MCF 10A (cell line): Measurements from ENCODE around the gene CCR7. TPM values are rescaled to one million over a fixed set of nuclear protein-coding genes. Genes with fewer than 3 reads are reported as not detected.

Experiments used
- BruUV-seq: library from RNA; stranded (reverse); fragments of 400-500 nt; replicated peaks from 2 replicates; lab custom pipeline; 2021; lab: Mats Ljungman, UMichigan
- CTCF ChIA-PET: fragments of 300-600 bp; sonication (Branson Sonifier 250); formaldehyde crosslinking; extraction: SDS; loops from one replicate; lab custom pipeline; 2021; ENCODE audit warnings: antibody characterized with exemption, inconsistent platforms; lab: Yijun Ruan, JAX
- POLR2A ChIA-PET: fragments of 300-600, 350-650 bp; sonication (Branson Sonifier 250); formaldehyde crosslinking; extraction: SDS; loops from one replicate; lab custom pipeline; 2020; ENCODE audit warnings: antibody characterized with exemption, inconsistent platforms; lab: Yijun Ruan, JAX
- DNase-seq: peaks from one replicate; pipeline ENCODE4 v3.0.0-alpha.2; 2018; ENCODE audit not compliant: unreplicated experiment
- H3K27ac Mint-ChIP-seq: one replicate; pipeline ENCODE4 v1.8.0; 2022; ENCODE audit warnings: mild to moderate bottlenecking, low read depth, mixed read lengths; ENCODE audit not compliant: unreplicated experiment
- H3K27me3 Mint-ChIP-seq: one replicate; pipeline ENCODE4 v1.8.0; 2022; ENCODE audit warnings: mixed read lengths; ENCODE audit not compliant: insufficient read depth, unreplicated experiment
- H3K36me3 Mint-ChIP-seq: one replicate; pipeline ENCODE4 v1.8.0; 2022; ENCODE audit warnings: mild to moderate bottlenecking, moderate library complexity, mixed read lengths; ENCODE audit not compliant: insufficient read depth, unreplicated experiment
- H3K4me1 Mint-ChIP-seq: one replicate; pipeline ENCODE4 v1.8.0; 2022; ENCODE audit warnings: mixed read lengths; ENCODE audit not compliant: insufficient read depth, unreplicated experiment
- H3K4me3 Mint-ChIP-seq: one replicate; pipeline ENCODE4 v1.8.0; 2022; ENCODE audit warnings: mild to moderate bottlenecking, moderate library complexity, mixed read lengths; ENCODE audit not compliant: unreplicated experiment
- H3K9me3 Mint-ChIP-seq: one replicate; pipeline ENCODE4 v1.8.0; 2022; ENCODE audit warnings: mixed read lengths; ENCODE audit not compliant: unreplicated experiment
- intact Hi-C: fragments of 100-400 bp; cut with micrococcal nuclease; formaldehyde crosslinking; loops from 2 replicates; pipeline ENCODE4 v1.14.1; 2022
- total RNA-seq: library from RNA; stranded (reverse); gene quantifications from 2 replicates; pipeline ENCODE4 v1.2.3, GENCODE V29; 2022
- TF ChIP-seq, protein P1 (sequence below): fragments of 200-600 bp; IDR thresholded peaks from one replicate; pipeline ENCODE4 v1.8.0; 2022; ENCODE audit warnings: antibody characterized with exemption, mild to moderate bottlenecking; ENCODE audit not compliant: unreplicated experiment

CCR7 gene
- total RNA-seq, 1 experiment from 2014 or later: not detected

DNA sequence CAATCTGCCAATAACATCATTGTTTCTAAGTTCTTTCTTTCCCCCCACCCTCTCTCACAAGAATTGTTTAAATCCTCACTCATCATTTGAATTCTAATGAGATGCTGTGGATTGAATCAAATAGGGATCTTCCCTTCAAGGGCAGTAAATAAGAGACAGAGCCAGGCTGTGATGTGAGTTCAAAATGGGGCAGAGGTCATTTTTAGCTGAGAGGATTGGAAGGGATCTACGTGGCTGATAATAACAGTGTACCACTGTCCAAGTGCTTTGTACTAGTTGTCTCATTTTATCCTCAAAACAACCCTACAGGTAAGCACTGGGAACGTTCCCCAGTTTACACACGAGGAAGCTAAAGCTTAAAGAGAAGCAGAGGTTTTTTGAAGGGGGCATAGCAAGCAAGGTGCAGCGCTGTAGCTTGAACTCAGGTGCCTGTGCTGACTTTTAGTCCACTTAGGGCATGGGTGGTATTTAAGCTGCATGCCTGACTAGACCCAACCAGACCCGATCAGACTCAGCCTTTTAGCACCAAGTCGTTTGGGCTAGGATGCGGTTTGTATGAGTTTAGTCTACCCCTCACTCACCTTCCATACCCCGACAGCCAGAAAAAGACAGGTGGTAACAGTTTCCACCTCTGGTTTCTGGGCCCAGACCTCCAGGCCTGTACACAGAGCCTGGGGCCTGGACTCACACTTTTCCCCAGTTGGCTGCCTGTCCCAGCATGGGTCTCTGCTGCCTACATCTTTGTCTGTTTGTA is 39.2 kb upstream of the CCR7 start:
- no peak overlapping the region for H3K4me3 Mint-ChIP-seq
- intact Hi-C loops: no loop called here
- no peak for DNase-seq
- no TSS peak for BruUV-seq
- no peak overlapping the region for H3K27ac Mint-ChIP-seq
- no peaks in the 10 kb centered on the region for H3K4me1 Mint-ChIP-seq
- POLR2A ChIA-PET: no interaction called here
- CTCF ChIA-PET: interaction anchor here (0.6 kb wide), 1 partner anchor 117 kb away, joined by 3 read pairs; no protein-coding TSS in a partner anchor
- H3K9me3 Mint-ChIP-seq: no peaks in the 10 kb centered on the region
- TF ChIP-seq, protein P1, sequence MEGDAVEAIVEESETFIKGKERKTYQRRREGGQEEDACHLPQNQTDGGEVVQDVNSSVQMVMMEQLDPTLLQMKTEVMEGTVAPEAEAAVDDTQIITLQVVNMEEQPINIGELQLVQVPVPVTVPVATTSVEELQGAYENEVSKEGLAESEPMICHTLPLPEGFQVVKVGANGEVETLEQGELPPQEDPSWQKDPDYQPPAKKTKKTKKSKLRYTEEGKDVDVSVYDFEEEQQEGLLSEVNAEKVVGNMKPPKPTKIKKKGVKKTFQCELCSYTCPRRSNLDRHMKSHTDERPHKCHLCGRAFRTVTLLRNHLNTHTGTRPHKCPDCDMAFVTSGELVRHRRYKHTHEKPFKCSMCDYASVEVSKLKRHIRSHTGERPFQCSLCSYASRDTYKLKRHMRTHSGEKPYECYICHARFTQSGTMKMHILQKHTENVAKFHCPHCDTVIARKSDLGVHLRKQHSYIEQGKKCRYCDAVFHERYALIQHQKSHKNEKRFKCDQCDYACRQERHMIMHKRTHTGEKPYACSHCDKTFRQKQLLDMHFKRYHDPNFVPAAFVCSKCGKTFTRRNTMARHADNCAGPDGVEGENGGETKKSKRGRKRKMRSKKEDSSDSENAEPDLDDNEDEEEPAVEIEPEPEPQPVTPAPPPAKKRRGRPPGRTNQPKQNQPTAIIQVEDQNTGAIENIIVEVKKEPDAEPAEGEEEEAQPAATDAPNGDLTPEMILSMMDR: no peak
- H3K27me3 Mint-ChIP-seq: peaks cover 5% of the 10 kb centered on the region
- H3K36me3 Mint-ChIP-seq: no peaks in the 10 kb centered on the region

DNA sequence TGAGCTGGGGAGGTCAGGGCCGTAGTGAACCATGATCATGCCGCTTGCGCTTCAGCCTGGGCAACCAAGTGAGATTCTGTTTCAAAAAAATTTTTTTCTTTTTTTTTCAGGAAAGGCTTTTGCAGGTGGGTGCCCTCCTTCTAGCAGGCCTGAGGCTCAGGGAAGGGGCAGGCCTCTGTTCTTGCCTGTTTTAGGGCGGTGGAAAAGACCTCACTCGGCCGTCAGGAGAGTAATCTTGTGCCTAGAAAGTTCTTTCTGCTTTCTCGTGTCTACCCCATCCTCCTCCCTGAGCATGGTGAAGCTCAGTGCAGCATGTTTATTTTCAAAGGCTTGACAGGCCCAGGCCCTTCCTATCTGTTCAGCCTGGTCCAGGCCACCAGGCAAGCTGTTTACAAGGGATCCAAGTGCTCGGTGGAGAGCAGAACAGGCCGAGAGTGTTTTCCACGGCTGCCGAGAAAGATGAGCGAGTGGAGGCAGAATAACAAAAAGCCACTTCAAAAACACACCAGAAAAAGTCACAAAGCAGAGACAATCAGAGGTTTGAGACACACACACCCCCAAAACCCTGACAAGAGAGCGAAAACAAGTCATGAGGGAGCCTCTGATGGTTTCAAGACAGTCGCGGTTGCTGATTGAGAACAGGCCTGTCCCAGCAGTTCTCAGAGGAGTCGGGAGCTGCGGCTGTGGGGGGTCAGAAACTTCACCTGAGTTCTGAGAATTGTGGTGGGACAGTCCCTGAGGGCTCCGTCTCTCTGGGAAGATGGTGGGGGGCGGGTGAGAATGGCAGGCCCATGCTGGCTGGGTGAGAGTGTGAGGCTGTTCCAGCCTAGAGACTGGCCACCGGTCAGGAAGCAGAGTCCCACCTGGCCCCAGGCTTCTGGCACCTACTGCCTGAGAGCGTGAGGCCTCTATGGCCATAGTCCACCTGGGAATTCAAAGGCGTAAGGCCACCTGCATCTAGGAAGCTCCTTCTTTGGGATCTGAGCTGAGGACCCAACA is 37.5 kb upstream of the CCR7 start:
- Mint-ChIP-seq H3K4me1 (no peaks in the 10 kb centered on the region), H3K27ac (no peak overlapping the region), H3K4me3 (no peak overlapping the region), H3K27me3 (no peaks in the 10 kb centered on the region), H3K9me3 (no peaks in the 10 kb centered on the region), H3K36me3 (no peaks in the 10 kb centered on the region)
- TF ChIP-seq, protein P1: no peak
- ChIA-PET POLR2A (interaction anchor here (0.6 kb wide), 1 partner anchor 207 kb away, joined by 4 read pairs; no protein-coding TSS in a partner anchor), CTCF (interaction anchor here (0.6 kb wide), 2 partner anchors 12 to 271 kb away, joined by 3 read pairs; no protein-coding TSS in a partner anchor)
- intact Hi-C loops: no loop called here
- BruUV-seq: no TSS peak
- no peak for DNase-seq

DNA sequence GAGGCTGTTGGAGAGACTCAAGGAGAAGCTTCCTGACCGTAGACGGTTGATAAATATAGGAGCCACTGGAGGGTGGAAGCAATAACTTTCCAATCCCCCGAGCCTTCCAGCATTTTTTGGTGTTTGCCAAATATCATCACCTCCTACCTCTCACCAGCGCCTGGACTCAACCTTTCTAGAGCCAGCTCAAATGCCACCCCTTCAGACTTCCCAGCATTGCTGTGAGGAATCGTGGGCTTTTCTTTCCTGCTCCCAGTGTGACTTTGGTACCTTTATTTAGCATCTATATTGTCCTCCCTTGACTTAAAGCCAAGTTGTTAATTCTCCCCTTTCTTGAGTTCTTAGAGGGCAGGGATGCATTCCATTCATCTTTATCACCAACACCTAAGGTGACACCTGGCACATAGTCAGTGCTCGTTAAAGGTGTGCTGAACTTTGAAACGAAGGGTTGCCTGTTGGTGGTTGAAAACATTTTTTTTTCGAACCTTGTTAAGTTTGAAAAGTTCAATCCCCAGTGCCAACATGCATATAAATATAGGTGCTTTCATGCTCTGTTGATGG is 35.3 kb upstream of the CCR7 start:
- Mint-ChIP-seq H3K4me1 (no peaks in the 10 kb centered on the region), H3K4me3 (no peak overlapping the region), H3K36me3 (no peaks in the 10 kb centered on the region), H3K27ac (no peak overlapping the region), H3K9me3 (no peaks in the 10 kb centered on the region), H3K27me3 (no peaks in the 10 kb centered on the region)
- ChIA-PET POLR2A (no interaction called here), CTCF (interaction anchor here (0.6 kb wide), 1 partner anchor 15 kb away, joined by 3 read pairs; no protein-coding TSS in a partner anchor)
- intact Hi-C loops: no loop called here
- TF ChIP-seq, protein P1: no peak
- DNase-seq: no peak
- no TSS peak for BruUV-seq

DNA sequence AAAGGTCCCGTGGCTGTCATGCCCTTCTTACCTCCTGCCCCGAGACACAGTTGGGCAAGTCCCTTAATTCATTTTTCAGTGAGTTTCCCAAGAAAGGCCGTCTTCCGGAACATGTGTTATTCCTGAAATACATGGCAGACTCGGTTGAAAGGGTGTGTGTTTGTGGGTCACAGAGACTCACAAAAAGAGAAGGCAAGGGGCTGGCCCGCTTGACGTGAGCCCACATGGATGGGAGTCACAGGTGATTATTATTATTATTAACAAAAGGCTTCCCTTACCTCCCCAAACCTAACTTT is 34.1 kb upstream of the CCR7 start:
- TF ChIP-seq, protein P1: no peak
- H3K36me3 Mint-ChIP-seq: no peaks in the 10 kb centered on the region
- H3K9me3 Mint-ChIP-seq: no peaks in the 10 kb centered on the region
- H3K27me3 Mint-ChIP-seq: no peaks in the 10 kb centered on the region
- intact Hi-C loops: no loop called here
- ChIA-PET POLR2A (no interaction called here), CTCF (no interaction called here)
- H3K4me3 Mint-ChIP-seq: no peak overlapping the region
- H3K4me1 Mint-ChIP-seq: no peaks in the 10 kb centered on the region
- no TSS peak for BruUV-seq
- H3K27ac Mint-ChIP-seq: no peak overlapping the region
- DNase-seq: no peak
